ENCODE data around the gene CALD1.

CALD1 gene

DNA sequence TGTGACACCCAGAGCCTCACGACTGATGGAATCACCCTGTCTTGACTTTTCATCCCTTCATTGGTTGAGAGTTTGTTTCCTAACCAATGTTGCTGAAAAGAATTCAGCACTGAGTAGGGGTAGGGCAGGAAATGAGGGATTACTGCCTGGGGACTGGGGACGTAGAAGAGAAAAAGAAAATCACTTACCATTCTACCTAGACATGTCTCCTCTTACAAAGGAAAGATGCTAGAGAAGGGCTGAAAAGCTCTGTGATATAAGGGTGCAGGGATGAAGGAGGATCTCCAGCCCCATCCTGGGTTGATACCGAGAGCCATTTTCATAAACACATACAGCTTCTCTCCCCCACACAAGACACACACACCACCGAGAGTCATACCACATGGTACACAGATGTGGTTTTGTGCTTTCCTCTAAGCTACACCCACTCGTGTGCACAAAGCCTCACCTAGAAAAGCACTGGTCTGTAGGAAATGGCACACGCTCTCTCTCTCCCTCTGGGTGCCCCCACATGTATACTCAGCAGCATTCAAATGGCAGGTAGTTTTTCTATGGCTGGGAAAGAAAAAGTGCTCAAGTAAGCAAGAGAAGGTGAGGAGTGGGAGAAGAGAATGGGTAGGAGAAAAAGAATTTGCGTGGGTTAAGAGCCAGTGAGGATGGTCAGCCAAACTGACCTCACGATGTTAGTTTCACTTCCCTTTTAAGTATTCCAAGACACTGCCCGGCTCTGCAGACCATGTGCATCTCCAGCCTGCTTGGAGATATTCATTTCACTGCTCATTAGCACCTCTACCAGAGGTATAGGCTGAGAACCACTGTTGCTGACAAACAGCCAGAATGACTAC is 85.8 kb downstream of the CALD1 start:
- H3K4me3 ChIP-seq (ENCODE audit: low read length) = no peak overlapping the region
- H3K27me3 ChIP-seq (ENCODE audit: control insufficient read depth, low read length) = peaks cover 14% of the 10 kb centered on the region
- no peaks in the 10 kb centered on the region for H3K79me2 ChIP-seq (ENCODE audit: control insufficient read depth, low read length)
- H3K4me1 ChIP-seq (ENCODE audit: control insufficient read depth, low read length) = no peaks in the 10 kb centered on the region
- no peaks in the 10 kb centered on the region for H4K20me1 ChIP-seq (ENCODE audit: control insufficient read depth, insufficient read depth, low read depth, low read length)
- H3F3A ChIP-seq (ENCODE audit: control insufficient read depth, insufficient read depth) = no peaks in the 10 kb centered on the region
- no peak overlapping the region for H3K27ac ChIP-seq (ENCODE audit: low read depth, low read length)
- no peaks in the 10 kb centered on the region for H3K9me2 ChIP-seq (replicated peaks; ENCODE audit: control insufficient read depth, low read length)
- H3K4me2 ChIP-seq (ENCODE audit: low read length) = no peak overlapping the region
- TF ChIP-seq EZH2phosphoT487 (IDR thresholded peaks at IDR 0.05; ENCODE audit: borderline replicate concordance, low read length) = no peak
- TF ChIP-seq, protein P1, sequence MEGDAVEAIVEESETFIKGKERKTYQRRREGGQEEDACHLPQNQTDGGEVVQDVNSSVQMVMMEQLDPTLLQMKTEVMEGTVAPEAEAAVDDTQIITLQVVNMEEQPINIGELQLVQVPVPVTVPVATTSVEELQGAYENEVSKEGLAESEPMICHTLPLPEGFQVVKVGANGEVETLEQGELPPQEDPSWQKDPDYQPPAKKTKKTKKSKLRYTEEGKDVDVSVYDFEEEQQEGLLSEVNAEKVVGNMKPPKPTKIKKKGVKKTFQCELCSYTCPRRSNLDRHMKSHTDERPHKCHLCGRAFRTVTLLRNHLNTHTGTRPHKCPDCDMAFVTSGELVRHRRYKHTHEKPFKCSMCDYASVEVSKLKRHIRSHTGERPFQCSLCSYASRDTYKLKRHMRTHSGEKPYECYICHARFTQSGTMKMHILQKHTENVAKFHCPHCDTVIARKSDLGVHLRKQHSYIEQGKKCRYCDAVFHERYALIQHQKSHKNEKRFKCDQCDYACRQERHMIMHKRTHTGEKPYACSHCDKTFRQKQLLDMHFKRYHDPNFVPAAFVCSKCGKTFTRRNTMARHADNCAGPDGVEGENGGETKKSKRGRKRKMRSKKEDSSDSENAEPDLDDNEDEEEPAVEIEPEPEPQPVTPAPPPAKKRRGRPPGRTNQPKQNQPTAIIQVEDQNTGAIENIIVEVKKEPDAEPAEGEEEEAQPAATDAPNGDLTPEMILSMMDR (IDR thresholded peaks at IDR 0.05; ENCODE audit: low read depth, low read length, poor library complexity, severe bottlenecking) = no peak
- H3K36me3 ChIP-seq (ENCODE audit: control insufficient read depth, low read length) = no peaks in the 10 kb centered on the region
- H3K9me3 ChIP-seq (ENCODE audit: control insufficient read depth, insufficient read depth, low read length) = no peaks in the 10 kb centered on the region

DNA sequence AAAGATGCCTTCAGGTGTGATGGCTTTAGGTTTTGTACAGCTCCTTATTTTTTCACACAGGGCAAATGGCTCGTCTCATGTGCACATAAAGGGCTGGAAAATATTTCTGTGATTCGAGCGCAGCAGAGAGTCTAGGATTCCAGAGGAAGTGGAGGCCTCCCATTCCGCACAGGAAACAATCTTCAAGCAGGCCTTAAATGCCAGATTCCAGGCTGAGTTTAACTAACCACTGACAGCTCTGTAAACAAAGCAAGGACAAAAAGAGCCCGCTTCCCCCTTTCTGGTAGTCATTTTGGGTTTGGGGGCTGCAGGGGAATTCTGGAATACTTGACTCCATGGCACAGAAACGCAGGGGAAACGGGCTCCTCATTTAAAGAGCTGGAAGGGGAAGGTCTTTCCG is 87.2 kb downstream of the CALD1 start:
- no peaks in the 10 kb centered on the region for H3F3A ChIP-seq (ENCODE audit: control insufficient read depth, insufficient read depth)
- no peak overlapping the region for H3K4me2 ChIP-seq (ENCODE audit: low read length)
- H3K4me3 ChIP-seq (ENCODE audit: low read length) = no peak overlapping the region
- H3K9me2 ChIP-seq (replicated peaks; ENCODE audit: control insufficient read depth, low read length) = no peaks in the 10 kb centered on the region
- no peak for TF ChIP-seq EZH2phosphoT487 (IDR thresholded peaks at IDR 0.05; ENCODE audit: borderline replicate concordance, low read length)
- TF ChIP-seq, protein P1 (IDR thresholded peaks at IDR 0.05; ENCODE audit: low read depth, low read length, poor library complexity, severe bottlenecking) = no peak
- H3K27ac ChIP-seq (ENCODE audit: low read depth, low read length) = no peak overlapping the region
- H4K20me1 ChIP-seq (ENCODE audit: control insufficient read depth, insufficient read depth, low read depth, low read length) = no peaks in the 10 kb centered on the region
- H3K4me1 ChIP-seq (ENCODE audit: control insufficient read depth, low read length) = no peaks in the 10 kb centered on the region
- H3K79me2 ChIP-seq (ENCODE audit: control insufficient read depth, low read length) = no peaks in the 10 kb centered on the region
- no peaks in the 10 kb centered on the region for H3K36me3 ChIP-seq (ENCODE audit: control insufficient read depth, low read length)
- peaks cover 14% of the 10 kb centered on the region for H3K27me3 ChIP-seq (ENCODE audit: control insufficient read depth, low read length)
- H3K9me3 ChIP-seq (ENCODE audit: control insufficient read depth, insufficient read depth, low read length) = no peaks in the 10 kb centered on the region

DNA sequence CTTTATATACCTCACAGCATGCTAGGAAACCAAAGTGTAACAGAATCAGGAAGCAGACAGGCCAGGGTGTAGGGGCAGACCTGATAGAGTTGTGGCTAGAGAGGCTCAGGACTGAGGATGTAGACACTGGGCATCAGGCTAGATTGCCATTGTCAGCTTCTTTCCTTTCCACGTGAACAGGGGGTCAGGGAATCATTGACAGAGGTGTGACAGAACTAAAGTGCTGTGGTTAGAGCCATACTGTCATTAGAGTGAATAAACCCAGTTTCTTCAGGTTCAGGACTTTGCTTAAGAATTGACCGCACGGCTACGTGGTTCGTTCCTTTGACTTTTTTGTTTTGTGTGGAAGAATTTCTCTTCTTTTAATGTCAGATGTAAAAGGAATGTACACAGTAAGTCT is 90.7 kb downstream of the CALD1 start:
- Histone ChIP-seq H4K20me1 (ENCODE audit: control insufficient read depth, insufficient read depth, low read depth, low read length) (no peaks in the 10 kb centered on the region), H3K36me3 (ENCODE audit: control insufficient read depth, low read length) (no peaks in the 10 kb centered on the region), H3K4me3 (ENCODE audit: low read length) (no peak overlapping the region), H3K79me2 (ENCODE audit: control insufficient read depth, low read length) (no peaks in the 10 kb centered on the region), H3F3A (ENCODE audit: control insufficient read depth, insufficient read depth) (no peaks in the 10 kb centered on the region), H3K9me2 (replicated peaks; ENCODE audit: control insufficient read depth, low read length) (no peaks in the 10 kb centered on the region), H3K9me3 (ENCODE audit: control insufficient read depth, insufficient read depth, low read length) (no peaks in the 10 kb centered on the region), H3K4me2 (ENCODE audit: low read length) (no peak overlapping the region), H3K4me1 (ENCODE audit: control insufficient read depth, low read length) (no peaks in the 10 kb centered on the region), H3K27ac (ENCODE audit: low read depth, low read length) (no peak overlapping the region), H3K27me3 (ENCODE audit: control insufficient read depth, low read length) (peaks cover 8% of the 10 kb centered on the region; the same call in 1 of the 2 replicates)
- TF ChIP-seq EZH2phosphoT487 (IDR thresholded peaks at IDR 0.05; ENCODE audit: borderline replicate concordance, low read length) = no peak
- TF ChIP-seq, protein P1 (IDR thresholded peaks at IDR 0.05; ENCODE audit: low read depth, low read length, poor library complexity, severe bottlenecking) = no peak
